Endodermal cell (in vitro differentiated cells): ENCODE results near the gene PDCD1. TPM values are rescaled to one million over a fixed set of nuclear protein-coding genes. Genes with fewer than 3 reads are reported as not detected.

Experiments used
- DNase-seq: peaks from one replicate; pipeline ENCODE4 v3.0.0-alpha.2; 2017
- H3K27ac ChIP-seq: 2 replicates; pipeline ENCODE4 v1.5.1; 2013; ENCODE audit warnings: mild to moderate bottlenecking, low read depth, low read length, moderate library complexity
- H3K27me3 ChIP-seq: 2 replicates; pipeline ENCODE4 v1.6.1; 2013; ENCODE audit warnings: mild to moderate bottlenecking, low read length, moderate library complexity; ENCODE audit not compliant: insufficient read depth, control insufficient read depth, poor library complexity, severe bottlenecking
- H3K36me3 ChIP-seq: 2 replicates; pipeline ENCODE4 v1.7.0; 2013; ENCODE audit warnings: mild to moderate bottlenecking, low read length, moderate library complexity; ENCODE audit not compliant: control insufficient read depth, insufficient read depth
- H3K4me1 ChIP-seq: one replicate; pipeline ENCODE4 v1.7.0; 2013; ENCODE audit warnings: low read length; ENCODE audit not compliant: control insufficient read depth, insufficient read depth
- H3K4me3 ChIP-seq: 2 replicates; pipeline ENCODE4 v1.5.1; 2013; ENCODE audit warnings: mild to moderate bottlenecking, low read length, moderate library complexity
- H3K9ac ChIP-seq: 2 replicates; pipeline ENCODE4 v1.6.1; 2013; ENCODE audit warnings: mild to moderate bottlenecking, low read length, moderate library complexity; ENCODE audit not compliant: poor library complexity, severe bottlenecking; ENCODE audit errors: extremely low read depth
- H3K9me3 ChIP-seq: 2 replicates; pipeline ENCODE4 v1.6.1; 2013; ENCODE audit warnings: mild to moderate bottlenecking, low read length, moderate library complexity; ENCODE audit not compliant: control insufficient read depth
- H3K27ac Mint-ChIP-seq: 2 replicates; pipeline ENCODE4 v1.8.0; 2020; ENCODE audit warnings: mixed read lengths
- H3K27me3 Mint-ChIP-seq: 2 replicates; pipeline ENCODE4 v1.8.0; 2021; ENCODE audit warnings: mild to moderate bottlenecking, mixed read lengths; ENCODE audit not compliant: insufficient read depth
- H3K36me3 Mint-ChIP-seq: 2 replicates; pipeline ENCODE4 v1.8.0; 2020; ENCODE audit warnings: low read depth, mixed read lengths
- H3K4me1 Mint-ChIP-seq: 2 replicates; pipeline ENCODE4 v1.8.0; 2020; ENCODE audit warnings: mixed read lengths
- H3K4me3 Mint-ChIP-seq: 2 replicates; pipeline ENCODE4 v1.8.0; 2020; ENCODE audit warnings: mild to moderate bottlenecking, moderate library complexity, mixed read lengths
- H3K9me3 Mint-ChIP-seq: 2 replicates; pipeline ENCODE4 v1.8.0; 2020; ENCODE audit warnings: mild to moderate bottlenecking, mixed read lengths
- WGBS, 2 experiments: methylation state at CpG; one replicate each; pipeline versions ENCODE4 v1.1.5 to v1.1.7; 2013; ENCODE audit warnings: missing lambda C conversion rate in 2 of 2, mixed read lengths in 1 of 2; ENCODE audit not compliant: insufficient coverage in 1 of 2, insufficient read length in 1 of 2; 5-methylcytosine and 5-hydroxymethylcytosine counted together
- total RNA-seq, 2 donors: library from RNA; stranded (reverse); fragmentation: NEBNext Ultra II Directional in 1 of 2; extraction: Animal tissue kit (Norgen Biotek cat#: 25700) in 1 of 2; gene quantifications; 2 replicates in 1 of 2; 3 replicates in 1 of 2; pipeline ENCODE4 v1.2.1, GENCODE V29; 2021
- TF ChIP-seq, protein P1 (sequence below): fragments of 200-600 bp; sonication (generic); conservative IDR thresholded peaks from 2 replicates; pipeline ENCODE4 v1.5.0; 2021; ENCODE audit warnings: antibody characterized with exemption, mild to moderate bottlenecking

Gene PDCD1
- total RNA-seq, 2 donors from 2014 or later: 0.20 TPM; not detected in 1

DNA sequence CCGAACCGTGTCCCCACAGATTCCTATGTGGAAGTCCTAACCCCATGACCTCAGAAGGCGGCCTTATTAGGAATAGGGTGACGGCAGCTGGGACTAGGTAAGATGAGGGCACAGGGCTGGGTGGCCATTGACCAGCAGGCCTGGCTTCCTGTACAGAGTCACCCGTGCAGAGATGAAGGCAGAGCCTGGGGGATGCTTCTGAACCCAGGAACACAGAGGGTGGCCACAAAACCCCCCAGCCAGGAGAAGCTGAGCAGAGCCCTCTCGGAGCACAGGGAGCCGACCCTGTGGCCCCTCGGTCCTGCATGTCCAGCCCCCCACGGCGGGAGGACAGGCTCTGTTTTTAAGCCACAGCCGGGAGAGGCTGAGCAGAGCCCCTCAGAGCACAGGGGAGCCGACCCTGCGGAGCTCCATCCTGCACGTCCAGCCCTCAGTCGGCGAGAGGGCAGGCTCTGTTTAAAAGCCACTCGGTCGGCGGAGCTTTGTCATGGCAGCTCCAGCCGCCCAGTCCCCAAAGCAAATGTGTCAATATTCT, 2.7 kb downstream of the PDCD1 start:
- no peaks in the 10 kb centered on the region for H3K9me3 ChIP-seq
- TF ChIP-seq, protein P1, sequence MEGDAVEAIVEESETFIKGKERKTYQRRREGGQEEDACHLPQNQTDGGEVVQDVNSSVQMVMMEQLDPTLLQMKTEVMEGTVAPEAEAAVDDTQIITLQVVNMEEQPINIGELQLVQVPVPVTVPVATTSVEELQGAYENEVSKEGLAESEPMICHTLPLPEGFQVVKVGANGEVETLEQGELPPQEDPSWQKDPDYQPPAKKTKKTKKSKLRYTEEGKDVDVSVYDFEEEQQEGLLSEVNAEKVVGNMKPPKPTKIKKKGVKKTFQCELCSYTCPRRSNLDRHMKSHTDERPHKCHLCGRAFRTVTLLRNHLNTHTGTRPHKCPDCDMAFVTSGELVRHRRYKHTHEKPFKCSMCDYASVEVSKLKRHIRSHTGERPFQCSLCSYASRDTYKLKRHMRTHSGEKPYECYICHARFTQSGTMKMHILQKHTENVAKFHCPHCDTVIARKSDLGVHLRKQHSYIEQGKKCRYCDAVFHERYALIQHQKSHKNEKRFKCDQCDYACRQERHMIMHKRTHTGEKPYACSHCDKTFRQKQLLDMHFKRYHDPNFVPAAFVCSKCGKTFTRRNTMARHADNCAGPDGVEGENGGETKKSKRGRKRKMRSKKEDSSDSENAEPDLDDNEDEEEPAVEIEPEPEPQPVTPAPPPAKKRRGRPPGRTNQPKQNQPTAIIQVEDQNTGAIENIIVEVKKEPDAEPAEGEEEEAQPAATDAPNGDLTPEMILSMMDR: no peak
- Mint-ChIP-seq H3K4me1 (no peaks in the 10 kb centered on the region), H3K27me3 (no peaks in the 10 kb centered on the region), H3K9me3 (no peaks in the 10 kb centered on the region), H3K27ac (no peak overlapping the region), H3K4me3 (no peak overlapping the region), H3K36me3 (no peaks in the 10 kb centered on the region)
- H3K36me3 ChIP-seq: no peaks in the 10 kb centered on the region
- no peak overlapping the region for H3K9ac ChIP-seq
- no peak overlapping the region for H3K27ac ChIP-seq
- H3K4me3 ChIP-seq: no peak overlapping the region
- H3K4me1 ChIP-seq: no peaks in the 10 kb centered on the region
- H3K27me3 ChIP-seq: no peaks in the 10 kb centered on the region
- no peak for DNase-seq
- WGBS, 2 experiments: 86 to 91% methylated on average over 14 to 20 of the region's 20 CpGs

DNA sequence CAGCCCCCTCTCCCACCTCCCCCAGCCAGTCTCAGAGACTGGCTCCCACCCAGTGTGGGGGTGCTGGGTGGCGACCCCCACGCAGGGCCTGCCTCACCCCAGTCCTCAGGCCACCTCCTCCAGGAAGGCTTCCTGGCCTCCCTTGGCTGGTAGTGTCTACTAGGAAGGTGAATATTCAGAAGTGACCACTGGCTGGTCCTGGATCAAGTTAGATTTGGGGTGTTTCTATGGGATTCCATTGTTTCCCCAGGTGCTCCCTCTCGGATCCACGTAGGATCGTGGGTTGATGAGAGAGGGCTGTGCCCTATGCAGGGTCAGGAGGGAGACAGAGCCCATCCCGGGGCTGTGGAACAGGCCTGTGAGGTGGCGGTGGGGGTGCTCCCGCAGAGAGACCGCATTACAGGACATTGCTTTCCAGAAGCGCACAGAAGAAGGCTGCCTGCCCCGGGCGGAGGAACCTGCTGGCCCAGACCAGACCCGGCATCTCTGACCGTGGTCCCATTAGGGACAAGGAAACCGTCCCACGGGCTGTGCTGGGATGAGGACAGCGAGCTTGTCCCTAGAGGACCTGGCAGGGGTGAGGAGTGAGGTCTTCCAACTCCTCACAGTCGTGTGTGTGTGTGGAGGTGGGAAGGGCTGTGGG, 3.3 kb downstream of the PDCD1 start:
- Mint-ChIP-seq H3K4me1 (no peaks in the 10 kb centered on the region), H3K27me3 (no peaks in the 10 kb centered on the region), H3K36me3 (no peaks in the 10 kb centered on the region), H3K27ac (no peak overlapping the region), H3K4me3 (no peak overlapping the region), H3K9me3 (no peaks in the 10 kb centered on the region)
- TF ChIP-seq, protein P1: no peak
- Histone ChIP-seq H3K9me3 (no peaks in the 10 kb centered on the region), H3K4me3 (no peak overlapping the region), H3K27ac (no peak overlapping the region), H3K36me3 (no peaks in the 10 kb centered on the region), H3K4me1 (no peaks in the 10 kb centered on the region), H3K9ac (no peak overlapping the region), H3K27me3 (no peaks in the 10 kb centered on the region)
- WGBS, 2 experiments: 91 to 97% methylated on average over 10 to 18 of the region's 18 CpGs
- DNase-seq: no peak

DNA sequence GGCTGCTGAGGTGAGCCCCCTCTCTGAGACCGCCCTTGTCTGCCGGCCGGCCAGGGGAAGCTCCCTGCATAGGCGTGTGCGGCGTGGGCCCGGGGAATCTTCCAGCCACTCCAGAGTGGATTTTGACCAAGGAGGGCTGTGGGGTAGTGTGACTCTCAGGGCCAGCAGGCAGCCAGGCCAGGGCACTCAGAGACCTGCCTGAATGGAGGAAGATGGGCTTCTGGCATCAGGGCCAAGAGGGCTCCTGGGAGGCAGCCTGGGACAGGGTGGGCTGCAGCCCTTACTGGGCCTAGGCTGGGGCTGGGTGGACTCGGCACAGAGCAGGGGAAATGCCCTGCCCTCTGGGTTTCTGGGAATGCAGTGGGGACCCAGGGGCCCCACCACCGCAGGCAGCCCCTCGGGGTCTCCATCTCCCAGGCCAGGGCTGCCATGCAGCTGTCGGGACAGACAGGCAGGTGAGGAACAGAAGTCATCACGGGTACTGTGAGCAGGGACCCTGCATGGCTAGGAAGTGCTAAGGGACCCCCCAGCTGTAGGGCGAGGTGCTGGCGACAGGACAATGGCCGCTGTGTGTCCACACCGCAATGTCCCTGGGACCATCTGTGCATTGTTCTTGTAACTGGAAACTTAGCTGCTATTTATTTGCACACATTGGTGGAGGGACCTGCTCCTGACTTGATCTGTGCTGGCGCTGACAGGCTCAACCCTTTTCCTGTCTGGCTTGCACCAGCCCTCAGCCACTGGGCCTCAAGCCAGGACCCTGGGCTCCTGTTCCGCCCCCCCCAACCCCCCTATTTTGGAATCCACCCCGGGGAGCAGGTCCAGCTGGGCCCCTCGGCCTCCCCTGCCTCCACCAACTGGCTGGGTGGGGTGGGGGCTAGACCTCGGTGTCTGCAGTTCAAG, 4.1 kb downstream of the PDCD1 start:
- Histone ChIP-seq H3K9ac (no peak overlapping the region), H3K4me1 (no peaks in the 10 kb centered on the region)
- WGBS, 2 experiments: 87 to 94% methylated on average over 9 to 21 of the region's 21 CpGs

More for the DNA sequence above, 4.1 kb downstream of the PDCD1 start:
- Mint-ChIP-seq H3K4me3 (no peak overlapping the region), H3K36me3 (no peaks in the 10 kb centered on the region), H3K27me3 (no peaks in the 10 kb centered on the region), H3K27ac (no peak overlapping the region), H3K4me1 (no peaks in the 10 kb centered on the region), H3K9me3 (no peaks in the 10 kb centered on the region)
- Histone ChIP-seq H3K36me3 (no peaks in the 10 kb centered on the region), H3K27me3 (no peaks in the 10 kb centered on the region), H3K27ac (no peak overlapping the region), H3K9me3 (no peaks in the 10 kb centered on the region), H3K4me3 (no peak overlapping the region)
- TF ChIP-seq, protein P1: no peak
- DNase-seq: no peak
